Measurements from ENCODE around the gene ALS2.

The ALS2 gene

DNA sequence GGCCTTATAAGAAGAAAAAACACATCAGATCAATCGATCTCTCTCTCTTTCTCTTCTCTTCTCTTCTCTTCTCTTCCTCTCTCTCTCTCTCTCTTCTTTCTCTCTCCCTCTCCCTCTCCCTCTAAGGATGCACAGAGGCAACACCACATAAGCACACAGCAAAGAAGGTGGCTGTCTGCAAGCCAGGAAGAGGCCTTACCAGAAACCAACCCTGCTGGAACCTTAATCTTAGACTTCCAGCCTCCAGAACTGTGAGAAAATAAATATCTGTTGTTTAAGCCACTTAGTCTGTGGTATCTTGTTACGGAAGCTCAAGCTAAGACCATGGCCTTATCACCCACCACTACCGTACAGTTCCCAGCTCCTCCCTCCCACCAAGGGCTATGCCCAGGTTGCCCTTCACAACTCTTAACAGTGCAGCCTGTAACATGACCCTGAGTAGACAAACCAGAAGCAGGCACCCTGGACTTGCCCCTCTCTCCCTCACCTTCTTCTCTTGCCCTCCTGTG is 112.3 kb downstream of the ALS2 start:
- in situ Hi-C loops (cut with MboI; ENCODE audit: low sequenced_read_pairs, unreplicated experiment), result no loop called here
- DNase-seq (ENCODE audit: low spot score), result no peak
- TF ChIP-seq, protein P1, sequence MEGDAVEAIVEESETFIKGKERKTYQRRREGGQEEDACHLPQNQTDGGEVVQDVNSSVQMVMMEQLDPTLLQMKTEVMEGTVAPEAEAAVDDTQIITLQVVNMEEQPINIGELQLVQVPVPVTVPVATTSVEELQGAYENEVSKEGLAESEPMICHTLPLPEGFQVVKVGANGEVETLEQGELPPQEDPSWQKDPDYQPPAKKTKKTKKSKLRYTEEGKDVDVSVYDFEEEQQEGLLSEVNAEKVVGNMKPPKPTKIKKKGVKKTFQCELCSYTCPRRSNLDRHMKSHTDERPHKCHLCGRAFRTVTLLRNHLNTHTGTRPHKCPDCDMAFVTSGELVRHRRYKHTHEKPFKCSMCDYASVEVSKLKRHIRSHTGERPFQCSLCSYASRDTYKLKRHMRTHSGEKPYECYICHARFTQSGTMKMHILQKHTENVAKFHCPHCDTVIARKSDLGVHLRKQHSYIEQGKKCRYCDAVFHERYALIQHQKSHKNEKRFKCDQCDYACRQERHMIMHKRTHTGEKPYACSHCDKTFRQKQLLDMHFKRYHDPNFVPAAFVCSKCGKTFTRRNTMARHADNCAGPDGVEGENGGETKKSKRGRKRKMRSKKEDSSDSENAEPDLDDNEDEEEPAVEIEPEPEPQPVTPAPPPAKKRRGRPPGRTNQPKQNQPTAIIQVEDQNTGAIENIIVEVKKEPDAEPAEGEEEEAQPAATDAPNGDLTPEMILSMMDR (IDR thresholded peaks at IDR 0.05; ENCODE audit: borderline replicate concordance, control extremely low read depth, extremely low read depth, insufficient read depth, missing control alignments), result no peak

DNA sequence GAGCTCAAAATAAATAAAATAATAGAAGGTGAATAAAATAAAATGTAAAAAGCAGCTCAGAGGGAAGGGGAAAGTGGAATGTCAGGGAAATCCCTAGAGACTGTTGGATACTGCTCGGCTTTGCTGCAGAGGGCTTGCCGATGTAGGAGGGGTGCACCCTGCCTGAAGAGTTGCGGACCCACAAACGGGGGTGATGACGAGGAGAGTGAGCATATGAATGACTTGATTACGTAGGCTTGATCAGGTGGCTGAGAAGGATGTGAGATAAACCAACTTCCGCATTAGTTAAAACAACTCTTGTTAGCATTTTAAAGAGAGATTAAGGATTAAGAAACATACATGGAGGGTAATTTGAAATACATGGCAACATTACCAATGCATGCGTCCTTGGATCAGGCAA is 116.4 kb downstream of the ALS2 start:
- no peak for DNase-seq (ENCODE audit: low spot score)
- in situ Hi-C loops (cut with MboI; ENCODE audit: low sequenced_read_pairs, unreplicated experiment), result no loop called here
- TF ChIP-seq, protein P1 (IDR thresholded peaks at IDR 0.05; ENCODE audit: borderline replicate concordance, control extremely low read depth, extremely low read depth, insufficient read depth, missing control alignments), result no peak

DNA sequence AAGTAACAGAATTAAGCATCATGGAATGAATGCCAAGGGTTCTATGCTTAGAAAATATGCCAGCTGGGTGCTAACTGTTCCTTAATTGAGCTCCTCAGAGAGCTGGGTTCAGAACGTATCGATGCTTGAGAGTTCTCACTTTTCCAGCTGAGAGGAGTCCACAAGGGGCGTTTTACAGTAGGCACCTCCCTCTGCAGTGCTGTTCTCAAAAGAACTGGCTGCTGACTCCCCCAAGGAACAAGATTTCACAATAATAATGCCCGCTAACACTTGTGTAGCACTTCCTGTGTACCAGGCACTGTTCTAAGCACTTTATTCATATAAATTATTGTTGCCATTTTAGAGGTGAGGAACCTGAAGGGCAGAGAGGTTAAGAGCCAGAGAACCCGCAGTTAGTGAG is 119.4 kb downstream of the ALS2 start:
- in situ Hi-C loops (cut with MboI; ENCODE audit: low sequenced_read_pairs, unreplicated experiment), result no loop called here
- no peak for DNase-seq (ENCODE audit: low spot score)
- TF ChIP-seq, protein P1 (IDR thresholded peaks at IDR 0.05; ENCODE audit: borderline replicate concordance, control extremely low read depth, extremely low read depth, insufficient read depth, missing control alignments), result no peak

DNA sequence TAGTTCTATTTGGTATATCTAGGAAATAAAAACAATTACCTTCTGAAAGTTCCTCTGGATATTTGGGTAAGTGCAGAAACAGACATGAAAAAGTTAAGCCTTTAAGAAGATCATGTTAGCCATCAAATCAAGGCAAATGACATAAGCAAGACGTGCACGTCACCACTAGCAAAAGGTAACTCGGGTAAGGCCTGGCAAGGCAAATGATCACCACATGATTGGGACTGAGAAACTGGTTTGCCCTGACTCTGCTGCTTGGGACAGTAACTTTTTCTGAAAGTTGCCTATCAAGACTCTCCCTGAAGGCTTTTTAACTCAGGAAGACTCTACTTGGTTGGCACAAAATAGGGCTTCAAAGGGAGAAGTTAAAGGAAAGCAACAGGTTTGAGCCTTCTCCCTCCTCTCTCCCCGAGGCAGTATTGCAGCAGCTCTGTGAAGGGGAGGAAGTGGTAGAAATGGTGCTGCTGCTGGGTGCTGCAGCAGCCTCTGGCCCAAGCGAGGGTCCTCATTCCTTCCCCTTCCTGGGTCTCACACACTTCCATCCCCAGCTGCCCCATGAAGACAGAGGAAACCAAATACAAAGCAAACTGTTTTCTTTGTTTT is 120.3 kb downstream of the ALS2 start:
- in situ Hi-C loops (cut with MboI; ENCODE audit: low sequenced_read_pairs, unreplicated experiment), result no loop called here
- TF ChIP-seq, protein P1 (IDR thresholded peaks at IDR 0.05; ENCODE audit: borderline replicate concordance, control extremely low read depth, extremely low read depth, insufficient read depth, missing control alignments), result no peak
- DNase-seq (ENCODE audit: low spot score), result no peak

DNA sequence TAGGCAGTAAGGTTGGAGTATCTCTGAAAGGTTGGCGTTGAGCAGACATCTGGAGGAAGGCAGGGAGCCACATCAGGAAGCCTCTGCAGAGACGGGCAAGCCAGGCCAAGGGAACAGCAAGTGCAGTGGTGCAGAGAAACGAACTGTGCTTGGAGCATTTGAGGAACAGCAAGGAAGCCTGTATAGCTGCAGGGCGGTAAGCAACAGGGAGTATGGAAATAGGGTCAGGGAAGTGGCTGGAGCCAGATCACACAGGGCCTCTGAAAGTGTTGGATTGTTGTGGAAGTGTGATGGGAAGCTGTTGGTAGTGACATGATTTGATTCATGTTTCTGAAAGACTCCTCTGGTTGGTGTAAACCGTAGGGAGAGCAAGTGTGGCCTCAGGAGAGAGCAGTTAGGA is 124.0 kb downstream of the ALS2 start:
- TF ChIP-seq, protein P1 (IDR thresholded peaks at IDR 0.05; ENCODE audit: borderline replicate concordance, control extremely low read depth, extremely low read depth, insufficient read depth, missing control alignments), result no peak
- in situ Hi-C loops (cut with MboI; ENCODE audit: low sequenced_read_pairs, unreplicated experiment), result no loop called here
- DNase-seq (ENCODE audit: low spot score), result no peak

DNA sequence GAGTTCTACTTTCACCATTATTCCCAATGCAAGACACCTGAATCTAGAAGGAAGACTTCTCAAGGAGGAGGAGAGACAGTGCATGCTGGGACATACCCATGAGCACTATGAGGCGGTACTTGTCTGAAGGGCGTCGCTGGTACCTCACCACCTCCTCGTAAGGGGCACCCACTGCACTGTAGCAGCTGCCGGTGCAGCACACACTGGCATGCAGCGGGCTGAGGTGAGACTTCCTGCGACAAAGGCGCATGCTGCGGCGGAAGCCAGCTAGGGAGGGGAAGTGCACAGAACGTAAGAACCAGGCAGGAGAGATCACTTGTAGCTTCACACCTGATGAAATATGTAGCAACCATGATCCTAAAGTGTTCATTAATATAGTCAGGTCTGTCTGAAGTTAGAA is 124.6 kb downstream of the ALS2 start:
- TF ChIP-seq, protein P1 (IDR thresholded peaks at IDR 0.05; ENCODE audit: borderline replicate concordance, control extremely low read depth, extremely low read depth, insufficient read depth, missing control alignments), result no peak
- no peak for DNase-seq (ENCODE audit: low spot score)
- in situ Hi-C loops (cut with MboI; ENCODE audit: low sequenced_read_pairs, unreplicated experiment), result no loop called here

All from GM13976 (cell line).